GM23248 (cell line): ENCODE results near the gene TRAF3.

Experiments used
- EZH2 ChIP-seq: fragments of 200-600 bp; sonication (generic); IDR thresholded peaks from 2 replicates; pipeline ENCODE4 v1.6.1; 2018; ENCODE audit warnings: antibody characterized with exemption, mild to moderate bottlenecking; ENCODE audit not compliant: insufficient read depth, poor library complexity, severe bottlenecking
- EZH2phosphoT487 ChIP-seq: fragments of 200-600 bp; sonication (generic); IDR thresholded peaks from 2 replicates; pipeline ENCODE4 v1.6.1; 2018; ENCODE audit warnings: antibody characterized with exemption, moderate library complexity, mild to moderate bottlenecking, low read depth; ENCODE audit not compliant: insufficient read depth

DNA sequence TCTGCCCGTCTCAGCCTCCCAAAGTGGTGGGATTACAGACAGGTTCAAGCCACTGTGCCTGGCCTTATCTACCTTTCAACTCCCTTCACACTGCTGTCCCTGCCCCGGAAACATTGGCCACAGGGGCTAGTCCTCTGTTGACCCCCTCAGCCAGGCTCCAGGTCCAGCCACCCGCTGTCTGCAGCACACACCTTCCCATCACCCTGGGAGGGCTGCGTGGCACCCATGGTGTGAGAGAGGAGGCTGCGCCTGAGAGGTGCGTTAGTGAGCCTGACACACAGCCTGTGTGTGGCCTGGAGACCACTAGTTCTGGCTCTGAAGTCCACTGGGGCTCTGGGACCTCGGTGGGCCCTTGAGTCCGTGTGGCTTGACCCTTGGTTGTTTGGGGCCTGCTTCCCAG lies 28.4 kb upstream of the TRAF3 start:
- TF ChIP-seq EZH2phosphoT487 (no peak), EZH2 (no peak)
